ENCODE data around the gene SPINK14. TPM values are rescaled to one million over a fixed set of nuclear protein-coding genes. Genes with fewer than 3 reads are reported as not detected.

The SPINK14 gene
- total RNA-seq, 1 donor from 2014 or later: not detected

DNA sequence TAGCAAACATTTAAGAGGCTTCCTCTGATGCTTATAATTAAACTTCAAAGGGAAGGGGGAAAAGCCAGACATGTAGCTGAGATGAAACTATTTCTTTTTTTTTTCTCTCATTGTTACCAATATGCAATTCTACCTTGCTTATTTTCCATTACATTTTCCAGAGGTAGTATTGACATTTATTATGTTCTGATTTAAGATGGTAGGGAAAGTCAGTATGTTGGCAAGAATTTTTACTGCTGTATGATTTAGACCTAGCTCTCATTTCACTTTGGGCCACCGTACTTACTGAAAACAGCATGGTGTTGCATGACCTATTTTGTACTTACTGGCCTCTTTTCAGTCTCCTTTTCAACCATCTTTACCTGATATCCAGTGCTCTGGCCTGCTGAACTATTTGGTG lies 24.9 kb downstream of the SPINK14 start:
- DNase-seq (ENCODE audit: low spot score): no peak

DNA sequence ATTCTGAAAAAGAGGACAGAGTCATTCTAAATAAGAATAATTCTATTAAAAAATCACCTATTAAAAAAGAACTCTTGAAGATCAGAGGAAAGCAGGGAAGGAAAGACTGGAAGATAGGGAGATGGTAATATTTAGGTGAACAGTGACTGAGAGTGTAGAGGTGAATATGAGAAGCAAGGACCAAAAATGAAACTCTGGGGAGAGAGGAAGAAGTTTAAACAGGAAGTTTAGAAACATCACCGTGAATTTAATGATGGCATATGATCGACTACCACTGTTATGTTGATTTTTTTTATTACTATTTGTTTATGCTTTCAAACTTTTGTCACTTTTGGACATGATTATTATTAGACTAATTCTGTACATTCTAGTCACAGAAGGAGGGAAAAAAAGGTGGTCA lies 32.8 kb downstream of the SPINK14 start:
- no peak for DNase-seq (ENCODE audit: low spot score)

DNA sequence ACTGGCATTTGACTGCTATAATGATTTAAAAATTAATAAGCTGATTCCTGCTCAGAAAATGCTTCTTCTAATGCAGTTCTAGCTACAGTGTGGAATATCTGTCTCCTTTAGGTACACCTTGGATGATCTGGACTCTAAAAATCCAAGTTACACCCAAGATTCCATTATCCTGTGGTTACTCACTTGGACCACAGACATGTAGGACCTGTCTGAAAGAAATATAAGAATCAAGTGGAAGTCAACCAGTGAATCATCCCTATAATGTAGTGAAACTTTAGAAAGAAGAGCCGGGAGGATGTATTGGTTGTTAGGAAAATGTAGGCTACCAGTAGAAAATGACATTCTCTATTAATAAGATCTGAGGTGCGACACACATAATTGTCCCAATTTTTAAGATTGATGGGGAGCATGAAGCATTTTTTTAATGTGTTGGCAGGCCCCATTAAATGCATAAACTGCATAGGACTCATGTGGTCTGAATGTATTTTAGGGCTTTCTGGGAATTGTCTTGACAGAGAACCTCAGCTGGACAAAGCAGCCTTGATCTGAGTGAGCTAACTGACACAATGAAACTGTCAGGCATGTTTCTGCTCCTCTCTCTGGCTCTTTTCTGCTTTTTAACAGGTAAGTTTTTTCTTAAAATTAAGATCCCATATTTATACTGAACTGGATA lies 34.3 kb downstream of the SPINK14 start, which contains the start of gene SPINK6:
Gene SPINK6, plus strand, starts transcription at position 512 of the 673 bp plus-strand sequence. Its CDS starts 55 bp downstream, at position 567.
- no peak for DNase-seq (ENCODE audit: low spot score)

DNA sequence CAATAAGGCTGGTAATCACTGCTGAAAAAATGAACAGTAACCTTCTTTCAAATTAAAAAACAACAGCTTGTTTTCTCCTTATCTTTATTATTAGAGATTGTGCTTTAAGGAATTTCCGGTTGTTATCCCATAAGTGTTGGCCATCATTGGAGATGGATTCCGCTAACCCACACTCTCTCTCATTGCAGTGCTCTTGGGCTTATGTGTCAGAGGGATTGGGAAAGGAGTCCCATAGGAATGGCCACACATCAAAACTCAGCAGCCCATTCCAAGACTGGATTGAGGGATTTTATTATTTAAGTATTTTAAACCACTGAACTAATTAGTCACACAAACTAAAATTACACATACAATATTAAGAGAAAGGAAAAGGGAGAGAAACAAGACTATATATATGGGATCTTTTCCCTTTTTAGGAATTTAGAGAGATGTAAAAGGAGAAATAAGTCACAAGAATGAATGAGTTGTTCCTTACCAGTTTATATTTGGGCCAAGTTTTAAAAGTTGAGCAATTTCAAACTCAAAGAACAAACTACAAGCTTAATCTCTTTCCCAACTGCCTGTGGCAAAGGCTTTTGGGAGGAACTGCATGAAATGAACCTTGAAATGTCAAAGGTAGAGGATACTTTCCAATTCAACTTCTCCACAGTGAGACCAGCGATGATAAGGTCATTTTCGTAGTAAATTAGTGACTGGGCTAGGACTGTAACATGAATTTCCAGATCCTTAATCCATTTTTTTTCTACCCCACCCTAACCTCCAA lies 36.9 kb downstream of the SPINK14 start:
- no peak for DNase-seq (ENCODE audit: low spot score)

DNA sequence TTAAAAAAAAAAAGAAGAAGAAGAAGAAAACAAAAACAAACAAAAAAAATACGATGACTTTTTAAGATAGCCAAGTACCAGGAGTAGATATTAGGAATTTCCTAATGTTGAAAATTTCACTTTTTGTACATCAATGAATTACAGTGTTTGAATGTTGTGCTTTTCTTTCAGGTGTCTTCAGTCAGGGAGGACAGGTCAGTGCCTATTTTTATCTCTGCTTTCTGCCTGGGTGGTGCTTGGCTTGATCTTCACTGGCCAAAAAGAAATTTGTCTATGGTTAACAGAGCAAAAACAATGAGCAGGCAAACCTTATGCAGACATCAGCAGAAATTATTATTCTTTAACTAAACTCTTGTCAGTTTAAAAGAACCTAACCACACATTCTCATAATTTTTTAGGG lies 37.5 kb downstream of the SPINK14 start:
- no peak for DNase-seq (ENCODE audit: low spot score)

DNA sequence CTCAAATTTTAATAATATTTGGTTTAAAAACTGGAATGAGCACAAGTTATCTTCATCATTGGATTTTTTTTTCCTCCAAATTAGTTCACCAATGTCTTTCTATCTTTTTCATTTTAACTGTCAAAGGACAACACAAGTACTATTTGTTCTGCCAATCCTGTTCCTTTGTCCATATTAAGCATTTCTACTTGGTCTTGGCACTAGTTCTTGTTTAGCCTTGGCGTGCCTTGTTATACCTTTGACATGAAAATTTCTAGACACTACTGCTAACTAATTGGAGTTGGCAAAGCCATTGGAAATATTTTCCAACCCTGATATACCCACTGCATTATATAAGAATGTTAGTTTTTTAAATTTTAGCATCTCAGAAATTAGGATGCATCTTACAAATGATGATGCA lies 38.3 kb downstream of the SPINK14 start:
- no peak for DNase-seq (ENCODE audit: low spot score)

DNA sequence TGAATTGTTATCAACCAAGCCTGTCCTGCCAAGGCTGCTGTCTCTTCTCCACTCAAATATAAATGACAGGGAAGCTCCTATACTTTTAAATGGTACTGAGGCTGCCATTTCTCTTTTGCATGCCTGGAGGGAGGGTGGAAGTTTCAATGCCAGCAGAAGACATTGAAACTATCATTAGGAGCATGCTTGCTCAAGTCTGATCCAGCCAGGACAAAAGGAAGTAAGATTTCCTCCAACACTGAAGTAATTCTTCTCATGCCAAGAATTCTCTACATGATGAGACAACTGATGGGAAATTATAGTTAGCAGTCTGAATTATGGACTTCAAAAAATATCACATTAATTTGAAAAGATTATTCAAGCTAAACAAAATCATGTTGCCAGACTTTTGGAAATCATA lies 39.9 kb downstream of the SPINK14 start:
- DNase-seq (ENCODE audit: low spot score): no peak

DNA sequence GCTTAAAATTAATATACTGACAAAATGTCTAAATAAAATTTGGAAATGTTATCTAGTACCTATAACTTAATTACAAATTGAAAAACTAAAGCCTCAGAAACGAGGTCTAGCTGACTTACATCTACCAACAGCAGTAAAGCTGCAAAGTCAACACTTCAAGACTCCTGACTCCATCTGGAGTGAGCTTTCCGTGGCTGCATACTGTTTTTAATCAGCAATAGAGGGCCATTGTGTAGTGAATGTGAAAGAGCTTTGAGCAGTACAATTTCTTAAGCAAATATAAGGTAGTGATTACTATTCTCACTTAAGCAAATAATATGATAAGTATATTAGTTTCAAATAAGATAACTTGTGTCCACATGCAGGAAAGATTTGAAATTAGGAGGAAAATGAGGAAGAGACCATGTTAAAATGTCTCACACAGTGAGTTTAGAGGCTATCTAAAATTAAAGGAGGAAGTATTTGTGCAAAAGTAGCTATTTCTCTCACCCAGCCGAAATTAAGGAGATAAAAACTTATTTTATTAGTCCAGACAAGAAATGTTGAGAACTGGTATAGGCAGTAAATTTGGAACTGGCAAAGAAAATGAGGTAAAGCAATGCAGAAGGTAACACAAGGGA lies 40.9 kb downstream of the SPINK14 start:
- no peak for DNase-seq (ENCODE audit: low spot score)

DNA sequence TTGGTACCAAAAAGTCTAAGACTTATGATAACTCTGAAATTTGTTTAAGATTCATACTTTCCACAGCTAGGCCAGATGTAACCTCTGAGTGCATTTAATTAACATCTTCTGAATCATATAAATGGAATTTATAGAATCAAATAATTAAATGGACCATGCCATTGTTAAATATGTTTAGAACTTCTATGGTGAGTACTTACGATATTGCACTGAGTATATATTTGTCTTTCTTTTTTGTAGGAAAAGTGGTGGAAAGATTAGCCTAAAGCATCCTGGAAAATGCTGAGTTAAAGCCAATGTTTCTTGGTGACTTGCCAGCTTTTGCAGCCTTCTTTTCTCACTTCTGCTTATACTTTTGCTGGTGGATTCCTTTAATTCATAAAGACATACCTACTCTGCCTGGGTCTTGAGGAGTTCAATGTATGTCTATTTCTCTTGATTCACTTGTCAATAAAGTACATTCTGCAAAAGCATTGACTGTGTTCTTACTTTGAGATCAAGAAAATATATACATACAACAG lies 46.4 kb downstream of the SPINK14 start:
- no peak for DNase-seq (ENCODE audit: low spot score)

DNA sequence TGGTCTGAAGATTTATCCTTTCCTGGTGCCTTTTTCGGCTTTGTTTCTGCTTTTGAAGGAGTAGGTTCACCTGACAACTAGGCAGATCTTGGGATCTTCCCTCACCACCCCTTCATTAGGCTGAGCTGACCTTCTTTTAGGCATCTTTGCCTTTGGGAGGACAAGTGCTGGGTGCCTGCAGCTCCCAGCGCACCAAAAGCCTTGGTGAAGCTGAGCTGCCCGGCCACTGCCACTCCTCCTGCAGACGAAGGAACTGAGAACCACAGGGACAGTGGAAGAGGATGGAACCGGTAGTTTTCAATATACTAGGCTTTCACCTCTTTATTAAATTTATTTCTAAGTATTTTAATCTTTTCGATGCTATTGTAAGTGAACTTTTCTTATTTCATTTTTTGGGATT lies 53.2 kb downstream of the SPINK14 start:
- no peak for DNase-seq (ENCODE audit: low spot score)

DNA sequence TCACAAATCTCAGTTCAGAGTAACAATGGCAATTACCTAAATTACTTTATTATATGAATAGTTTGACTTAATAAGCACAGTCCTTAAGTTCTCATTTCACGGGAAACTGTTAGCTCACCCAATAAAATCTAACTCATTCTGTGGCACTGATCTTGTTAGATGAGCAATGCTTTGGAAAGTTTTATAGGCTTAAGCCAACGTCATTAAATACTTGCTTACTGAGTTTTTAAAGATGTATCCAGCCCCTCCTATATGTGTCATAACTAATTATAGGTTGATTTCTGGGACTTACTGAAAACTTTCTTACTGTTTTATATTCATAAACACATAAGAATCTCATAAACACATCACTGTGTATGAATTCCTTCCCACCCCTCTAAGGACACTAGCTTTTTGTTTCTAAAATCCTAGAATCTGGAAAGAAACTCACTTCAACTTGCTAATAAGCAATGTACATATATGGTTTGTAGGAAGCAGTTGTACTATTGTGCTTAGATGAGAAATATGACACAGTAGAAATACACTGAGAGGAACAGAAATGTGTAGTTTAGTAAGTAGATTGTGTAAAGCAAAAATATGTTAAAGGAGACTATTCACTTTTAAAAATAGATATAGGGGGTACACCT lies 55.9 kb downstream of the SPINK14 start:
- DNase-seq (ENCODE audit: low spot score): no peak

Other genes with a start within 250 kb of the SPINK14 start
- 0.45 TPM for gene SPINK5, start 104.6 kb upstream of the SPINK14 start, total RNA-seq
- not detected for gene SPINK6, start 34.5 kb downstream of the SPINK14 start, total RNA-seq
- not detected for gene MARCOL, start 70.0 kb downstream of the SPINK14 start, total RNA-seq
- not detected for gene SPINK13, start 100.2 kb downstream of the SPINK14 start, total RNA-seq
- not detected for gene SPINK7, start 143.9 kb downstream of the SPINK14 start, total RNA-seq
- not detected for gene SPINK9, start 167.0 kb downstream of the SPINK14 start, total RNA-seq
- gene FBXO38, start 215.4 kb downstream of the SPINK14 start, total RNA-seq: 45.4 TPM